NCI-H1930 (cell line): Measurements from ENCODE around the gene PDILT.
"Not testable (repeated sequence)": the region's sequence is repeated elsewhere in the genome, so short reads cannot be mapped to it uniquely, and the experiment has no call there.

ENCODE experiments used
- DNase-seq, 2 experiments: peaks; one replicate each; lab custom pipeline; 2025; lab: John Stamatoyannopoulos, UW

The PDILT gene

DNA sequence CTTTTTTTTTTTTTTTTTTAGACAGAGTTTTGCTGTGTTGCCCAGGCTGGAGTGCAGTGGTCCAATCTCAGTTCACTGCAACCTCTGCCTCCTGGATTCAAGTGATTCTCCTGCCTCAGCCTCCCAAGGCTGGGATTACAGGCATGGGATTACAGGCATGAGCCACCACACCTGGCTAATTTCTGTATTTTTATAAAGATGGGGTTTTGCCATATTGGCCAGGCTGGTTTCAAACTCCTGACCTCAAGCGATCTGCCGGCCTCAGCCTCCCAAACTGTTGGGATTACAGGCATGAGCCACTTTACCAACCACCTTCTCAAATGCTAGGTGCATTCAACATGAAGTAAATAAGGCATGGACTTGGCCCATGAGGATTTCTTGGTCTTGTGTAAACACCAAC, 83.5 kb downstream of the PDILT start:
- DNase-seq: not testable (repeated sequence)

DNA sequence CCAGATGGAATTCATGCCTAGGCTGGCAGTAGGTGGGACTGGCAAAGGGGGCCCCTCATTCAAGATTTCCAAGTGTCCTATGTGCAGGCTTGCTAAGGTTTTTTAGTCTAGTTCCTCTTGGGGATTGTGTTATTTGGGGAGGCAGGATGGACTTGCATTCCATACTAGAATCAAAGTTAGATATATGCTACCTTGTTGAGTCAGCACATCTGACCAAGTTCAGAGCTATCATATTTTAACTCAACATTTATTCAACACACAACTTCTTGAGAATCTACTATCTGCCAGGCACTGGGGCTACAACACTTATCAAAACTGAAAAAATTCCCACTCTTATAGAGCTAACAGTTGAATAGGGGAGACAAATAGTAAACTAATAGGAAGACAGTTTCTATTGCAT, 83.9 kb downstream of the PDILT start:
- DNase-seq: no peak

DNA sequence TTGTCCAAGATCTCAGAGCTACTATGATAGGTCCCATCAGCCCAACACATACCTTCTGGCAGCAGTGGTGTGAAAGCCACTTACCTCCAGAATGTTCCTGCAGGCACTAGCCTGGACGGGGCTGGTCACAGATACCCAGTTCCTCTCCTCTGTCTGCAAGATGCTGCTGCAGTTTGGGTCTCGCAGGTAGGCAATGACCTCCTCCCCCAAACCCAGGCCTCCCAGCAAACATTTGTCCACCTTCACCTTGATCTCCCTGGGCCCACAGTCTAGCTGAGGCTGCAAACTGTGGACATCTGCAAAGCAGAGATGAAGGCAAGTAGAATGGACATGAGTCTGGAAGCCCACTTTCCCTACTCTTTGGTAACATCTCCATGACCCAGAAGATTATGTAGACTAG, 84.4 kb downstream of the PDILT start:
- DNase-seq: no peak

DNA sequence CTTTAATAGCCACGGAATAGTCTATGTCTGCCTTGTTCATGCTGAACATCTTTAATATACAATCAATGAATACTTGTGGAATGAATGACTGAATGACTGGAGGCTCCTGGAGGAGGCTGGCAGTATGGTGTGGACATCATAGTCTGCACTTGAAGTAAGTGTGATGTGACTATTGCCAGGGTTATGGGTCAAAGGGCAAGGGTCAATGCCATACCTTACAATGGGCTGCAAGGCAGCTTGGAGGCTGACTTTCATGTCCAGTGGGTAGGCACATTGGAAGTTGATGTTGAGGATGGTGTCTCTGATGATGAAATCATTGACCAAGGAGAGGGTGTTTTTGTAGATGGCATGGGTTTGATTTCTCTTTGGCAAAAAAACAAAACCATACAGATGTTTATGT, 85.1 kb downstream of the PDILT start:
- no peak for DNase-seq

DNA sequence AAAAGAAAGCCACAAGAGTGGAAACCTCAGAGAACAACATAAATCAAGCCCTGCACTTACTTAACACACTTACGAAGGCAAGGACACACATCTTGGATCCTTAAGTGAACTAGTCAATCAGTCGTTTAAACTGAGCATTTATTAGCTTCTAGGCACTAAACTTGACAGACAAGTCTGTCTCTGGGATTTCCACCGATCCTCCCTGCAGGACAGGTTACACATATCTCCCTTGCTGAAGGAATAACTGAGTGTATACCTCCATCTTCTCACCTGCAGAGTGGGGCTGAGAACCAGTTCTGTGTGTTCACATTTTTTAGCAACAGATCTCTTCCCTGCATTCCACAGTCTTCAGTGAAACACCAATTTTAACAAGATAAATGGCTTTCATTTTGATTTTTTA, 86.1 kb downstream of the PDILT start:
- DNase-seq: no peak

DNA sequence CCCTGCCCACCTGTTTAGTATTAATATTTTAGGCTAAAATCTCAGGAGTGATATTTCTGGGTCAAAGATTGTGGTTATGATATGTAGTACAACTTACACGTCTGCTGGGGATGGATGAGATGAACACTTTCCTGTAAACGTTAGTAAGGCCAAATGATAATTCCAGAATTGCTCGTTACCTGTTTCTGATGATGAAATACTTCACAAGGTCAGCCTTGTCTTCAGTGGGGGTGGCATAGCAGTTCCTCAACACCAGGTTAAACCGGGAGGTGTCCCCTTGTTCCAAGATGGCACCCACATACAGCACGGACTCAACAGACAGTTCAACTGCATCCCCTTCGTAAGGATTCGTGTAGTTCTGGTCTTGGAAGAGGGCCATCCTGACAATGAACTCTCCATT, 86.5 kb downstream of the PDILT start:
- no peak for DNase-seq

DNA sequence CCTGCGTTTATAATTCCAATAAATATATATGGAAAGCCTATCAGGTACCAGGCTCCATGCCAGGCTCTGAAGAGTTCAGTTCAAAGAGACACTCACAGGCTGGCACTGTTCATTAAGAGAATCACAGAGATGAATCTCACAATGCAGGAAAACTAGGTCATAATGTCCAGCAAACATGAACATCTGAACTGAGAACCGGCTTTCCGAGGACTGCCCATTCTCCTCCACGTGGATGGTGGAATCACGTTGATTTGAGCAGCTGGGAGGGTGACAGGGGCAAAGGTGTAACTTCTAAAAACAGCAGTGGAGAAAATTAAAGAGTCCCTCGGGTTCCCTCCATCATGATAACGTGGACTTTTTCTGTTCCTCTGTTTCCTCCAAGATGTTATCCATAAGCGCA, 87.4 kb downstream of the PDILT start:
- no peak for DNase-seq

DNA sequence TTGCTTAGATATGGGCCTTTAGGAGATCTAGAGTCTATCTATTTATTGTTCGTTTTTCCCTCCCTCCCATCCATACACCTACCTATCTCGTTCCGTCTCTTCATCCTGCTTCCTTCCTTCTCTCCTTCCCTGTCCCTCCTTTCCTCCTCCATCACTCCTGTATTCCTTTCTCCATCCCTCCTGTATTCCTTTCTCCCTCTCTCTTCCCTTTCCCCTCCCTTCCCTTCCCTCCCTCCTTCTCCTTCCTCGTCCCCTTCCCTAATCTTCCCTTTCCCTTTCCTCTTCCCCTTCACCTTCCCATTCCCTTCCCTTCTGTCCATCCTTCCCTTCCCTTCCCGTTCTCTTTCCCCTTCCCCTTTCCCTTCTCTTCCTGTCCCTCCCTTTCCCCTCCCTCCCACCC, 87.8 kb downstream of the PDILT start:
- no peak for DNase-seq

DNA sequence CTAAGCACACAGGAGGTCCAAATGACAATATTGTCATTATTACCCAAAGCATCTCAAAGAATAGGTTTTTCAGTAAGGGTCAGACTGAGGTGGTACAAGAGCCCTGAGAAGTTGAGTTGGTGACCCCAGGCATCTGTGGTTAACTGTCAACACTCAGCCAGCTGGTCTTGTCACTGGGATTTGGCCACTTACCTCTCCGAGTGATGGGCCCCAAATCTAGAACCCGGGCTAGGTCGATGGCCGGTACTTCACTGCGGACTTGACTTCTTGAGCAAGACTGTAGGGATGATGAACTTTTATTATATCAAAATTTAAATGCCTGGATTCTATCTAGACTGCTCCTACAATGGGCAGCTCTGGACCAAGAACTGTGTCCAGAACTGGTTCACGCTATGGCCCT, 88.8 kb downstream of the PDILT start:
- DNase-seq: no peak

DNA sequence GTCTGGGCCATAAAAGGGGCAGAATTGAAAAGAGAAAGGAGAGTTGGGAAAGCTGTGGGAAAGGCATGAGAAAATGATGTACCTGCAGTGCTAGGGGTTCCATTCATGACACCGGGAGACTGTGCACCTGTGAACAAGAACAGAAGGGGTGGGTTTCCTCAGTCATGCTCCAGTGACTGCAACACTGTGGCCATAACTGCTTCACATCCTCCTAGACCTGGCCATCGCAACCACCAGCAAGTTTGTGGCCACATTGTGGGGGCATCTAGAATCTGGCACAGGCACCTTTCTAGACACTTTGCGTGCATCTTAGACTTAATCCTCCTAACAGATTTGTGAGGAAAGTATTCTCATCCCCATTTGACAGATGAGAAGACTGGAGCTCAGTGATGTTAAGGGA, 90.0 kb downstream of the PDILT start:
- no peak for DNase-seq

DNA sequence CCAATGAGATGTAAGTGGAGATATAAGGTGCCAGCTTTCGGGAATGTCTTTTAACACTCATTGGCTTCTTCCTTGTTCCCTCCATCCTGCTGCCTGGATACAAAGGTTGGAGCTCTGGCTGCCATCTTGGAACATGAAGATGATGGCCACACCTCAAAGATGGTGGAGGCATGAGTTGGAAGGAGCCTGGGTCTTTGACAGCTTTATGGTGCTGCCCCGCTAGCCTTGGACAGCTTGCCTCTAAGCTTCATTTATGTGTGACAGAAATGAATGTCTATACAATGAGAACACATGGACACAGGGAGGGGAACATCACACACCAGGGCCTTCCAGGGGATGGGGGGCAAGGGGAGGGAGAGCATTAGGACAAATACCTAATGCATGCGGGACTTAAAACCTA, 90.8 kb downstream of the PDILT start:
- no peak for DNase-seq

DNA sequence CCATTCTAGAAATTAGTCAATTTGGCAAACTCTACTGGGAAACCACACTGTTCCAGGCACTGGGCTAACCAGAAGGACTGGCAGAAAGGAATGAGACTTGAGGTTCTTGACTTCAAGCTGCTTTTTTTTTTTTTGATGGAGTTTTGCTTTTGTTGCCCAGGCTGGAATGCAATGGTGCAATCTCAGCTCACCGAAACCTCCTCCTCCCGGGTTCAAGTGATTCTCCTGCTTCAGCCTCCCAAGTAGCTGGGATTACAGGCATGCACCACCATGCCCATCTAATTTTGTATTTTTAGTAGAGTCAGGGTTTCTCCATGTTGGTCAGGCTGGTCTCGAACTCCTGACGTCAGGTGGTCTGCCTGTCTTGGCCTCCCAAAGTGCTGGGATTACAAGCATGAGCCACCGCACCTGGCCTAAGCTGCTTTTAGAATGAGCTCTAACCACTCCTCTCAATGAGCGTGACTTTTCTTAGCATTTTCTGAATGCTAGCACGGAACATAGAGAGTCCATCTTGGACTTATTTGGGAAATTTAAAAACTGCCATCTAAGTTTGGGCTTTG, 91.9 kb downstream of the PDILT start:
- not testable (repeated sequence) for DNase-seq

DNA sequence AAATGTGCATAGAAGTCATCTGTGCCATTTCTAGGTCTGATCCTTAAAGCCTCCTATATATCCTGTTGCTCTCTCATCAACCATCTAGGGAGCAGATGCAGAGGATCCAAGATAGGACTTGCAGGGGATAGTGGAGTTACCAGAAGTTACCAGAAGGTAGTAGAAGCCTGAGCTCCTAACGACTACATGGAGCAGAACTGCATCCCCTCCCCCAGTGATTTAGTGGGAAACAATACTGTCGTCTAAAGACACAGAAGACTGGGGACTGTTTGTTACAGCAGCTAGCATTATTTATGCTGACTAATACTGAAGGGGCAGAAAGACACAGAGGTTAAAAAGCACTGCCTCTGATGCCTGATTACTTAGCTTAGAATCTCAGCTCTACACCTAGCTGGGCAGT, 93.0 kb downstream of the PDILT start:
- no peak for DNase-seq

DNA sequence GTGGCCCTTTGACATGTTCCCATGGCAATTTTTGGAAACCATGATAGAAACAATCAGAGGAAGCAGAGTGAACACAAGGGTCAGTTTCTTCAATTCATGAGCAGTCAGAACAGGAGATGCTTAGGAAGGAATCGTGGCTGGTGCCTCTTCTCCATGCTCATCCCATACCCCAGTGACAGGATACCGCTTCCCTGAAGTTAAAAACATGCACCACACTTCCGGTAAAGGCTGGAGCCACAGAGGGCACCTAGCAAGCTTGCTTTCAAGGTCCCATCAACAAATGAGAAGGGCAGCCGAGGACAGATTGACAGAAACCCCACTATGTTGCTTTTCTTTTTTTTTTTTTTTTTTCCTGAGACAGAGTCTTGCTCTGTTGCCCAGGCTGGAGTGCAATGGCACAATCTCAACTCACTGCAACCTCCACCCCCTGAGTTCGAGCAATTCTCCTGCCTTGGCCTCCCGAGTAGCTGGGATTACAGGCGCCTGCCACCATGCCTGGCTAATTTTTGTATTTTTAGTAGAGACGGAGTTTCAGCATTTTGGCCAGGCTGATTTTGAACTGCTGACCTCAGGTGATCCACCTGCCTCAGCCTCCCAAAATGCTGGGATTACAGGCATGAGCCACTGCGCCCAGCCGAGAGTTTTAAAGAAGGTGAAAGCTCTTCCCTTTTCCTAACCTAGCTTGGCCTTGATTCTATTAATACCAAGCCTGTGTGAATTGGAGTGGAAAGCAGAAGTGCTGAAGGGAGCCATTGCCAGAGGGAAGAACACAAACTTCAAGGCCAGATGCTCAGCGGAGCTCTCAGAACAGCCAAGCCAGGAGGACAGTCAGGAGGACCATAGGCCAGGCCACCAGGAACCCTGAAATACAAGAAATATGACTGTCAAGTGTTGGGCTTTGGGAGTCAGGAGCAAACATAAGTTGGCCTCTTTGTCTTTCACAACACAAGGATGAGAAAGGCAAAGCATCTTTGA, 93.8 kb downstream of the PDILT start:
- no peak for DNase-seq

DNA sequence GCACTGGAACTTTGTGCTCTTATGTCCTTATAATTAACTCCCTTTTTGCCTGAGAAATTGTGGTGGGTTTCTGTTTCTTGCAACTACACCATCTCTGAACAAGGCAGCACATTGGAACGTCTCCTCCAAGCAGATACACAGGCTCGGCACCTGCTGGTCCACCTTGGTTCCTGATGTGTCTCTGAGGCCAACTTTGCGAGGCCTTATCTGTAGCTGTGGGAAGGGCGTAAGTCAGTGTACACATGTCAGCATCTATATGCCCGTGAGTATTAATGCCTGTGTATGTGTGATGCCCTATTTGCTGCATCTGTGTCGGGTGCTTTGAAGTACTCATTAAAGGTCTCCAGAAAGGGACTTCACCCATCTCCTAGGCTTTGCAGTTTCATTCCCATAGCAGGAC, 94.8 kb downstream of the PDILT start:
- DNase-seq: no peak
